Loucy (cell line): ENCODE results near the gene CAMK2A.

Experiments
- H2AFZ ChIP-seq: fragments of 200-600 bp; sonication (generic); 2 replicates; pipeline ENCODE4 v1.6.0; 2016; ENCODE audit warnings: antibody characterized with exemption, mild to moderate bottlenecking, low read length, moderate library complexity
- H3F3A ChIP-seq: fragments of 200-600 bp; 2 replicates; pipeline ENCODE4 v1.6.0; 2016; ENCODE audit warnings: antibody characterized with exemption, low read depth, mild to moderate bottlenecking
- H3K27me3 ChIP-seq: fragments of 200-600 bp; sonication (generic); 2 replicates; pipeline ENCODE4 v1.6.1; 2014; ENCODE audit warnings: low read length, mild to moderate bottlenecking; ENCODE audit not compliant: insufficient read depth, poor library complexity, severe bottlenecking
- H3K36me3 ChIP-seq: fragments of 200-600 bp; sonication (generic); 2 replicates; pipeline ENCODE4 v1.6.1; 2016; ENCODE audit warnings: low read length; ENCODE audit not compliant: insufficient read depth
- H3K4me1 ChIP-seq: fragments of 200-600 bp; sonication (generic); 2 replicates; pipeline ENCODE4 v1.5.1; 2014; ENCODE audit warnings: low read length, mild to moderate bottlenecking; ENCODE audit not compliant: insufficient read depth, poor library complexity, severe bottlenecking
- H3K4me2 ChIP-seq: fragments of 200-600 bp; sonication (generic); 2 replicates; pipeline ENCODE4 v1.6.0; 2014; ENCODE audit warnings: antibody characterized with exemption, low read length, low read depth, mild to moderate bottlenecking; ENCODE audit not compliant: poor library complexity, severe bottlenecking
- H3K4me3 ChIP-seq: fragments of 200-600 bp; sonication (generic); 2 replicates; pipeline ENCODE4 v1.5.1; 2014; ENCODE audit warnings: low read length, mild to moderate bottlenecking, mixed read lengths; ENCODE audit not compliant: poor library complexity, severe bottlenecking
- H3K79me2 ChIP-seq: fragments of 200-600 bp; sonication (generic); 2 replicates; pipeline ENCODE4 v1.6.1; 2014; ENCODE audit warnings: low read length; ENCODE audit not compliant: insufficient read depth
- H3K9ac ChIP-seq: fragments of 200-600 bp; sonication (generic); 2 replicates; pipeline ENCODE4 v1.6.0; 2014; ENCODE audit warnings: mild to moderate bottlenecking, low read depth, low read length, moderate library complexity; ENCODE audit not compliant: poor library complexity, severe bottlenecking
- H3K9me2 ChIP-seq: fragments of 200-600 bp; sonication (generic); replicated peaks from 2 replicates; pipeline ENCODE4 v1.6.1; 2016; ENCODE audit warnings: low read depth, low read length, mixed read lengths
- H3K9me3 ChIP-seq: fragments of 200-600 bp; sonication (generic); 2 replicates; pipeline ENCODE4 v1.6.1; 2014; ENCODE audit warnings: mild to moderate bottlenecking, antibody characterized with exemption, low read length, low read depth; ENCODE audit not compliant: insufficient read depth
- H4K20me1 ChIP-seq: fragments of 200-600 bp; sonication (generic); 2 replicates; pipeline ENCODE4 v1.6.0; 2014; ENCODE audit warnings: antibody characterized with exemption, low read length, mild to moderate bottlenecking; ENCODE audit not compliant: insufficient read depth, poor library complexity, severe bottlenecking
- EZH2phosphoT487 ChIP-seq: fragments of 200-600 bp; IDR thresholded peaks from 2 replicates; pipeline ENCODE4 v1.6.1; 2018; ENCODE audit warnings: antibody characterized with exemption, mild to moderate bottlenecking, moderate library complexity, borderline replicate concordance
- TF ChIP-seq, protein P1 (sequence below): fragments of 200-600 bp; sonication (generic); conservative IDR thresholded peaks from 2 replicates; pipeline ENCODE4 v1.5.1; 2014; ENCODE audit warnings: mild to moderate bottlenecking, antibody characterized with exemption, low read length

CAMK2A gene

DNA sequence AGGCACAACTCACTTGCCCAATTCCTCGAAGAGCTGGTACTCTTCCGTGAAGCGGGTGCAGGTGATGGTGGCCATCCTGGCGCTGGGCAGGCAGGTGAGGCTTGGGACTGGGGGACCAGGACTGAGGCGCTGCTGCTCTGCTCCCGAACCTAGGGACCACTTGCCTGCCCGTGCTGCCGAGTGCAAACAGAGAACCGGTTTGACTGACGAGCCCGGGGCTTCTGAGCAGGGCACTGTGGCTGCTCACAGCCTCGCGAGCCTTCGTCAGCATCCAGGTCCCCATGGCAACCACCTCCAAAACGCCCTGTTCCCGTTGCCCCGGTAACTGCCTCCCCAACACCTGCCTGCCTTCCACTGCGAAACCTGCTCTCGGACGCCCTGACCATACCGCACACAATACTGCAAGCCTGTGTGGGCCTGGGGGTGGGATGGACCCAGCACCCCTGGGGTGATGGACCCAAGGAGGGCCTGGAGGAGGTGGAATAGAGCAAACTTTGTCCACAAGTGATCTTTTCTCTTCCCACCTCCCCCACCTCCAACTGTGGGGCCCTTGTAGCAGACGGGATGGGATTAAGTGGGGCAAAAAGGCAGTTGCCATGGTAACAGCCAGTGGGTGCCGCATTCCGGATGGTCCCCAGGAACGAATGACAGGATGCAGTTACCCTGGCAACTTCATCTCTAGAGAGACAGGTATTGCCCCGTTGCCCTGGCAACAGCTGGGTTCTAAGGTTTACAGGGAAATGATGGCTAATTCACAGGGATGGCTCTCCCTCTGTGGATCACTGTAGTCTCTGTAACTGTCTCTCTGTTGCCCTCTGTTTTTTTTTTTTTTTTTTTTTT is at the start of gene CAMK2A:
Gene CAMK2A, minus strand, starts transcription at position 223 of the 840 bp plus-strand sequence. Its CDS starts 148 bp downstream, at position 75.
- Histone ChIP-seq H2AFZ (no peak within 1 kb of the TSS), H3K9ac (no peak within 1 kb of the TSS), H3K9me2 (no peaks in the 10 kb centered on the region), H3K36me3 (no peaks in the 10 kb centered on the region), H3F3A (no peaks in the 10 kb centered on the region), H3K4me1 (no peaks in the 10 kb centered on the region), H3K4me2 (no peak within 1 kb of the TSS), H3K9me3 (no peaks in the 10 kb centered on the region), H3K79me2 (no peaks in the 10 kb centered on the region), H3K4me3 (no peak within 1 kb of the TSS), H4K20me1 (no peaks in the 10 kb centered on the region), H3K27me3 (no peaks in the 10 kb centered on the region)
- TF ChIP-seq EZH2phosphoT487: no peak
- TF ChIP-seq, protein P1, sequence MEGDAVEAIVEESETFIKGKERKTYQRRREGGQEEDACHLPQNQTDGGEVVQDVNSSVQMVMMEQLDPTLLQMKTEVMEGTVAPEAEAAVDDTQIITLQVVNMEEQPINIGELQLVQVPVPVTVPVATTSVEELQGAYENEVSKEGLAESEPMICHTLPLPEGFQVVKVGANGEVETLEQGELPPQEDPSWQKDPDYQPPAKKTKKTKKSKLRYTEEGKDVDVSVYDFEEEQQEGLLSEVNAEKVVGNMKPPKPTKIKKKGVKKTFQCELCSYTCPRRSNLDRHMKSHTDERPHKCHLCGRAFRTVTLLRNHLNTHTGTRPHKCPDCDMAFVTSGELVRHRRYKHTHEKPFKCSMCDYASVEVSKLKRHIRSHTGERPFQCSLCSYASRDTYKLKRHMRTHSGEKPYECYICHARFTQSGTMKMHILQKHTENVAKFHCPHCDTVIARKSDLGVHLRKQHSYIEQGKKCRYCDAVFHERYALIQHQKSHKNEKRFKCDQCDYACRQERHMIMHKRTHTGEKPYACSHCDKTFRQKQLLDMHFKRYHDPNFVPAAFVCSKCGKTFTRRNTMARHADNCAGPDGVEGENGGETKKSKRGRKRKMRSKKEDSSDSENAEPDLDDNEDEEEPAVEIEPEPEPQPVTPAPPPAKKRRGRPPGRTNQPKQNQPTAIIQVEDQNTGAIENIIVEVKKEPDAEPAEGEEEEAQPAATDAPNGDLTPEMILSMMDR: no peak

- Histone ChIP-seq H4K20me1 (no peaks in the 10 kb centered on the region), H3K4me3 (no peak overlapping the region), H2AFZ (no peak overlapping the region), H3K36me3 (no peaks in the 10 kb centered on the region), H3F3A (no peaks in the 10 kb centered on the region), H3K9me3 (no peaks in the 10 kb centered on the region), H3K79me2 (no peaks in the 10 kb centered on the region), H3K9ac (no peak overlapping the region), H3K9me2 (no peaks in the 10 kb centered on the region), H3K4me1 (no peaks in the 10 kb centered on the region), H3K4me2 (no peak overlapping the region), H3K27me3 (no peaks in the 10 kb centered on the region)
- TF ChIP-seq EZH2phosphoT487: no peak
- TF ChIP-seq, protein P1: no peak
Observed at GRCh38 chr5:150339165-150339564, 49.6 kb upstream of the CAMK2A start.

- no peak overlapping the region for H3K9ac ChIP-seq
- H3K36me3 ChIP-seq: no peaks in the 10 kb centered on the region
- H3K4me3 ChIP-seq: no peak overlapping the region
- H3K4me1 ChIP-seq: no peaks in the 10 kb centered on the region
- no peak overlapping the region for H3K4me2 ChIP-seq
- no peaks in the 10 kb centered on the region for H3K79me2 ChIP-seq
- no peaks in the 10 kb centered on the region for H4K20me1 ChIP-seq
- no peaks in the 10 kb centered on the region for H3K27me3 ChIP-seq
- TF ChIP-seq, protein P1: no peak
- no peak for TF ChIP-seq EZH2phosphoT487
- no peaks in the 10 kb centered on the region for H3F3A ChIP-seq
- H3K9me2 ChIP-seq: no peaks in the 10 kb centered on the region
- H2AFZ ChIP-seq: no peak overlapping the region
- no peaks in the 10 kb centered on the region for H3K9me3 ChIP-seq
Observed at GRCh38 chr5:150338546-150338945, 49.0 kb upstream of the CAMK2A start.
